GM18508 (cell line): ENCODE results near the gene NDRG4.
"Not testable (repeated sequence)": the region's sequence is repeated elsewhere in the genome, so short reads cannot be mapped to it uniquely, and the experiment has no call there.

Experiments
- ATAC-seq: cut with Tn5 transposase; IDR thresholded peaks from one replicate; pipeline ENCODE4 v1.9.1; 2021; ENCODE audit warnings: moderate number of reproducible peaks; ENCODE audit not compliant: insufficient read depth, unreplicated experiment

The NDRG4 gene

DNA sequence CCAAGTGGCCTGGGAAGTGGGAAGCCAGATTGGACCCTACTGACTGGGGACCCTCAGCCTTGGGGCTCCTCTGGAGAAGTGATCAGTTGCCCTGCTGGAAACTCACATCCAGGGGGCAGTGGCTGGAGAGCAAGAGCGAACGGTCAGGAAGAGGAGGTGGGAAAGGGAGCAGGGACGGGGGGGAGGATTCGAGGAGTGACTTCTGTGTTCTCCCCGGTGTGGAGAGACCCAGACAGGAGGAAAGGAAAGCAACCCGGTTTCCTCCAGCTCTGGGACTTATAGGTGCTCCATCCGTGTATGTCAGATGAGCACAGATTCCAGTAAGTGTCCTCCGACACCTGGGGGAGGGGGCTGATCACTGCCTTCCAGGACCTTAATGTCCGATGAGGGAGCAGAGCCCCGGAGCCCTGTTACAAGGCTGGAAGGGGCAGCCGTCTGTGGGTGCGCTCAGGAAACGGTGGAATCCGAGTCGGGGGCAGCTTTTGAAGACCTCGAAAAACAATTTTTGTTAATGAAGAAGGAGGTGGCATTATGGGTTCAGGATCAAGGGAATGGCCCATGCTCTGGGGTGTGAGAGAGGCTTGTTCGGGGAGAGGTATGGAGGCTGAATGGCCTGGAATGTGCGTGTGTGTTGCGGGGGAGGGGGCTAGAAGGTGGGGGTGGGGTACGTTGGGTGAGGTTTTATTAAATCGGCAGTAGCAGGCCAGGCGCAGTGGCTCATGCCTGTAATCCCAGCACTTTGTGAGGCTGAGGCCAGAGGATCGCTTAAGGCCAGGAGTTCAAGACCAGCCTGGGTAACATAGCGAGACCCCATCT, 34.8 kb upstream of the NDRG4 start:
- ATAC-seq: no peak

DNA sequence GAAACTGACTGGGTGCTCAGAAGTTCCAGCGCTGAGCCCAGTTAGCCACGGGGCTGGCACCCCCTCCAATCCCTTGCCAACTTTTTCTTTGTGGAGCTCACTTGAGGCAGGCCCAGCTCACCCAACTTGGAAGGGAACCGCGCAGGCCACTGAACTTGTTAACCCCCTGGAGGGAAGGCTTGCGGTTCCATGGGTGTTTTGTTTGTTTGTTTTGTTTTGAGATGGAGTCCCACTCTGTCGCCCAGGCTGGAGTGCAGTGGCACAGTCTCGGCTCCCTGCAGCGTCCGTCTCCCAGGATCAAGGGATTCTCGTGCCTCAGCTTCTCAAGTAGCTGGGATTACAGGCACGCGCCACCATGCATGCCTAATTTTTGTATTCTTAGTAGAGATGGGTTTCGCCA, 34.1 kb upstream of the NDRG4 start:
- ATAC-seq: no peak

DNA sequence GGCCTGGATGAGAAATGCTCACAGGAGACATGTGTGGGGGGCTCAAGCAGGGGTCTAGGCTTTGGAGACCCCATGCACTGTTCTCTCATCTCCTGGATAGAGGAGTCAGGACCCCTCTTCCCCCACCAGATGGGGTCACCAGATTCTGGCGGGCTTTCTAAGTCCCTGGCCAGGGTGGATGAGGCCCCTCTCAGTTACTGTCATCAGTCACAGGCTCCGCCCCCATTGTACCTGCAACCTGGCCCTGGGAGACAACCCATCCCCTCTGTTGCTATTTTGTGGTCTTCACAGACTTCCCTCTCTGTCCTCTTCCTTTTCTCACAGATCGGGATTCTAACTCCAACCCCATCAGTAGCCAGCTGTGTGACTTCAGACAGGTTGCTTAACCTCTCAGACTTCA, 33.5 kb upstream of the NDRG4 start:
- no peak for ATAC-seq

DNA sequence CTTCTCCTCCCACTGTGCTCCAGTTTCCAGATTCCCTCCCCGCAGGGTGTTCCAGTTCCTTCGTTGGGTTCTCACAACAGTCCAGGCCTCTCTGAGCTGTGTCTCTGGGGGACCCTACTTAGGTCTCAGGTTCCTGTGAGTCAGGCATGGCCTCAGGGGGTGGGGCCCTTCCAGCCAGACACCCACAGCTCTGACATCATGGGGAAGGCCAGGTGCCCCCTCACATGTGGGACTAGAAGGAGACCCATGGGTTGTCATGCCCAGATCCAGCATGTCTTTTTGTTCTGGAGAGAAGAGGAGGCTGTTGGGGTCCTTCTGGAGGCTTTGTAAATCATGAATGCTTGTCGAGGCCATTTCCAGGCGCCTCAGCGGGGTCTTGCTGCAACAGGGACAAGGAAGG, 32.0 kb upstream of the NDRG4 start:
- no peak for ATAC-seq

DNA sequence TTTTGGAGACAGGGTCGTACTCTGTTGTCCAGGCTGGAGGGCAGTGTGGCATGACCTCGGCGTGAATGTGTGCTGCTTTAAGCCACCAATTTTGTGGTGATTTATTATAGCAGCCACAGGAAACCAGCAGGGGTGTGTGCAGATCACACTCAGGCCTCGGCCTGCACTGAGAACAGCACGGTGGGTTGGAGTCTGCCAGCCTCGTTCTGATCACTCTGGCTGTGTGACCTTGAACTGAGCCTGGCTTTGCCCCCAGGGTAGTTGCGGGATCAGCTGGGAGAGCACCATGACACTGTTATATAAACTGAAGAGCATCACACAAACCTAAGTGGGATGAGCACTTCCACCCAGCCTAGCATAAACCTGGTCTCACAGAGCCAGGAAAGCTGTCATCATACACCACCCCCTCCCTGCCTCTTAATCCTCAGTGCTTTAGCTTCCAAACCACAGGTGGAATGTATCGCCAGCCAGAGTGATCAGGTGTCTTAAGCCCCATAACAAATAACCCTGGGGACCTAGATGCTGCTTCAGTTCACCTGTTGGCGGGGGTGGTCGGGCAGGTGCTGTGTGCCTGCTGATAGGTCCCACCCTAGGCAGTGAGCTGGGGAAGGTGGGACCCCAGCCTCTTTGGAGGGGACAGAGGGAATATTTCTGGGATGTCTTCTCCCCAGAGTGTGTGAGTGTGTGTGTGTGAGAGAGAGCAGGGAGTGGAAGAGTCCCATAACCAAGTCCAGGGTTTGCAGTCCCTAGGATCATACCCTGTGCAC, 28.6 kb upstream of the NDRG4 start:
- ATAC-seq: no peak

DNA sequence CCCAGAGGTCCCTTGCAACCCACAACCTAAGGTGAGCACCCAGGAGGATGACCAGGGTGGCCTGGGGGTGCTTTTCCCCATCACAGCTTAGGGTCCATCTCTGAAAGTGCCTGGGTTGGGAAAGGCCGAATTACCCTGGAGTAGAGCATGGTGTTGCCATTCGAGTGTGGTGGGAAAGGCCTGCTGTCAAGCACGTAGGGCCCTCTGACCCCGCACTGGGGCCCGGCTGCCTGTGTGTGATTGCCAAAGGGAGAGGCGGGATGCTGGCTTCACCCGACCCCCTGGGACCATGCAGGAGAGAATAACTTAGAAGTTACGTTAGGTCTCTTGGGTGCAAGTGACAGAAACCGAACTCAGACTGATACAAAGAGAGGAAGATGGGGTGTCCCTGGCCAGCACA, 27.7 kb upstream of the NDRG4 start:
- no peak for ATAC-seq

DNA sequence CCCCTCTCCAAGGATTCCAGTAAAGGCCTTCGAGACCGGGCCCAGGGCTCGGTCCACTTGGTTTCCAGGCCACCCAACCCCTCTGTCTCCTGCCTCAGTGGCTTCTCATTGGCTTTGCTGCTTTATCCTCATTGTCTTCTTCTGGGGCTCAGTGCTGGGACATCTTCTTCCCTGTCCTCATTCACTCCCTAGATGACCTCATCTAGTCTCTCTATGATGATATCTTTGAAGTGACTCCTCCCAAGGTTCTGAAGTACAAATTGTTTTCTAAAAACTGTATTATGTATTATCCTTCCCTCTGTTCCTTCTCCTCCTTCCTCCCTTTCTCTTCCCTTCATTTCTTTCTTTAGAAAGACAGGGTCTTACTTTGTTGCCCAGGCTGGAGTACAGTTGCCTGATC, 27.1 kb upstream of the NDRG4 start:
- no peak for ATAC-seq

DNA sequence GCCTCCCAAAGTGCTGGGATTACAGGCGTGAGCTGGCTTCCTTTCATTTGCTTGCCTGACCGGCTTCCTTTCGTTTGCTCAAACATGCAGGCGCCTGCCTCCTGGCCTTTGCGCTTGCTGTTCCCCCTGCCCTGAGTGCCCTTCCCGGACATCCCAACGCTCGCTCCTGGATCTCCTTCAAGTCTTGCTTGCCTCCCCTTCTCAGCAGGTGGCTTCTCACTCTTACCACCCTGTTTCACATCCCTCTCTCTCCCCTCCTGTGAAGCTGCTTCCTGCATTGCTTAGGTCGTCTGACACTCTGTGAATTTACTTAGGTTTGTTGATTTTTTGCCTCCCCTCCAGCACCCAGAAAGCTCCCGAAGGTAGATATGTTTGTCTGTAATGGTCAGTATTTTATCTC, 25.6 kb upstream of the NDRG4 start:
- no peak for ATAC-seq

DNA sequence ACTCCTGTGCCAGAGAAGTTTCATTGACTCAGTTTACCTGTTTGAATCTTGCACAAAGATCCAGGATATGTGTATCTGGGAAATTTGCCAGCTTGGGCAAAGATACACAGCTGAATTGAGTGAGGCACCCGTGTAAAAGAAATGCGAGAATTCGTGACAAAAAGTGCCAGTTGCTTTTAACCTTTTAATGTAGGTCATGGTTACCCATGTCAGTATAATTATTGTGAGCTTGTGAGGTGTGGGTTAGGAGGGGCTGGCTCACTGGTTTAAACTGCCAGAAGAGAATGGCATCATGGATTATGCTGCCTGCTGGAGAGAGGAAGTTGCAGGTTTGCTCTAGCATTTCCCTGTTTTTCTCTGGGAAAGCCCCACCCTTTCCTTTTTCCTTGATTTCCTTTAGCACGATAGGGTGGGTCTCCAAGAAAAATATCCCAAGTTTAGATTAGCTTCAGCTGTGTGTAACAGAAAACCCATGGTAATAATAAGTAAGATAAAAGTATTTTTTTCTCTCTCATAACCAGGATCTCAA, 24.8 kb upstream of the NDRG4 start:
- no peak for ATAC-seq

DNA sequence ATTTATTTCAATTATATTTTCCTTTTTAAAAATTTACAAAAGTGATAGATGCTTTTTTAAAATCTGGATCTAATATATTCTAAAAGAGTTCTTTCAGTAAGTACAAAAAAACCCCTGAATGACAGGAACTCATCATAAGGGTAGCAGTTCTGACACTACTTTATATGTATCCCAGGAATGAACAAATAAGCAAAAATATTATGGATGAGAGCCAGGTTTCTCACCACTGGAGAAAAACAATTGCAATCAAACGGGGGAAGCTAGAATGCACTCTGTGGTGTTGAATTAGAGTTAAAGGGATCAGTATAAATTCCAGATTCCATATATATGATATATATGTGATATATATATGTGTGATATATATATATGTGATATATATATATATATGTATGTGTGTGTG, 23.2 kb upstream of the NDRG4 start:
- no peak for ATAC-seq

DNA sequence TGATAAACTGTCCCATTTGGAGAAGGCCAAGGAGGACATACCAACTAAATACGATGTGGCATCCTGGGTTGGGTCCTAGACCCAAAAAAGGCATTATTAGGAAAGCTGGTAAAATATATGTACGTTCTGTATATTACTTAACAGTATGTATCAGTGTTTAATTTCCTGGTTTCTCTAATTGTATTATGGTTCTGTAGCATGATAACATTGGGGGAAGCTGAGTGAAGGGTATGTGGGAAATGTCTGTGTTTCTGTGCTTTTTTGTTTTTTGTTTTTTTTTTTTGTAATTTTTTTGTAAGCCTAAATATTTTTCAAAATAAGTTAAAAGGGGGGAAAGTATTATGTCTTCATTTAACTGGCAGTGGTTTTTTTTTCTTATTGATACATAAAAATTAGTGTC, 21.5 kb upstream of the NDRG4 start:
- no peak for ATAC-seq

DNA sequence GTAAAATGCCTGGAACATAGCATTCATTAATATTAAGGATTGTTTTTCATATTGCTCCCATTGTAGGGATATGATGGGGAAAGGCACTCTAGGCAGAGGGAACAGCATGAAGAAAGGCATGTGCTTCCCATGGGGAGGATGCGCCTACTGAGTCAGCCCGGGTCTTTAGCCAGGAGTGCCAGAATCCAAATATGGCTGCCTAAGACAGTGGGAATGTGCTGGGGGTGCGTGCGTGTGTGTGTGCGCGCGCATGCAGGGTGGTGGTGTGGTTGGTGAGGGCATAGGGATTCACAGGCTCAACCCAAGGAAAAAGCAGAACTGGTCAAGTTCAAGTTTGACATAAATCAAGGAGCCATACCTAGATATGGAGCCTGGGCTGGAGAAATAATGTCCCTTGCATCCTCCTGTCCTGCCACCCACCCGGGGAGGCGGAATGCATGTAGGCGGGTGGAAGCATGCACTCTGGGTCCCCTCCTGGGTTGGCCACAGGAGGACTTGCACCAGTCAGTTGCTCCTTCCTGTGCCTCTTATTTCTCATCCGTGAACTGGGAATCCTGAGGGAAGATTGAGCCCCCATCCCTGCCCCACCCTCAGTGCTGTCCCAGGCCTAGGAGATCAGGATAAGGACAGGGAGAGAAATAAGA, 18.6 kb upstream of the NDRG4 start:
- no peak for ATAC-seq

DNA sequence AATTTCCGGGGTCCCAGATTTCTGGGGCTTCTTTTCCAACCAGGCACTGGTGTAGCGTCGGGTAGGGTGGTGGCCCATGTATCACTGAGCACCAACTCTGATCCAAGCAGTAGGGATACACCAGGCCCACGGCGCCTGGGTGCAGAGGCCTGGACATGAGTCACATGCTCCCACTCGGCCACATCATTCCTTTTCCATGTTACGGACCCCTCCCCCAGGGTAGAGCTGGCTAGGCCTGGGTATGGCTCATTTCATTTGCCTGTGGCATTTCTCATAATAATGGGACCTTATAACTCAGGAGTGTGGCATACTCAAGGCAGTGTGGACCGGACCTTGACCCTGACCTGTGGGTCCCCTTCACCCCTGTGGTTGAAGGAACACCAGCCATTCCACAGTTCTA, 18.0 kb upstream of the NDRG4 start:
- ATAC-seq: no peak

DNA sequence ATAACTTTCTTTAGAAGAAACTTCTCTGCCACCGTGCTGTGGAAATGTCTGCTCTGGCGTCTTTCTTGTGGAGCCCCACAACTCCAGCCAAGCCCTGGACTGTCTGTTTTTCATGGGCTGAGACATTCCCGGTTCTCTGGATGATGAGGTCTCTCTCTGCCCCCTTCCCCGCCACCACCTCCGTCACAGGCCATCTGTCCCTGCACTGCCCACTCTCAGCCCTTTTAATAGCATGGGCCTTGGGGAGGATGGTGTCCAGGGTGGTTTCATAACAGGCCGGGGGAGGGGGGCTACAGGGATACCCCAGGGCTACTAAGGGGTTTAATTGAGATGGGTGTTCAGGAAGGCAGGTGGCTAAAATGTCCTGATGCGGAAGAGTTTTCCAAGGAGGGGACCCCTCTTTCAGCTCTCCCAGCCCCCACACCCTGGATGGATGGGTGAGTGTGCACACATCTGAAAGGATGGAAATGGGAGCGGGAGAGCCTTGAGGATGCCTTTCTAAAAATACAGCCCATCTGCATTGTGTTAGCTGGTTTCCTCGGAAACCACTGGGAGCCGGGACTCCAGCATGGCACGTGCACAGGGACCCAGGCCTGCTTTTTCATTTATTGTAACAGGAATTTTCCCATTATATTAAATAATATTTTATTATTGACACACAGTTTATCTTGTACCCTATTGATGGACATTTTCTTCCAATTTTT, 14.6 kb upstream of the NDRG4 start:
- no peak for ATAC-seq

DNA sequence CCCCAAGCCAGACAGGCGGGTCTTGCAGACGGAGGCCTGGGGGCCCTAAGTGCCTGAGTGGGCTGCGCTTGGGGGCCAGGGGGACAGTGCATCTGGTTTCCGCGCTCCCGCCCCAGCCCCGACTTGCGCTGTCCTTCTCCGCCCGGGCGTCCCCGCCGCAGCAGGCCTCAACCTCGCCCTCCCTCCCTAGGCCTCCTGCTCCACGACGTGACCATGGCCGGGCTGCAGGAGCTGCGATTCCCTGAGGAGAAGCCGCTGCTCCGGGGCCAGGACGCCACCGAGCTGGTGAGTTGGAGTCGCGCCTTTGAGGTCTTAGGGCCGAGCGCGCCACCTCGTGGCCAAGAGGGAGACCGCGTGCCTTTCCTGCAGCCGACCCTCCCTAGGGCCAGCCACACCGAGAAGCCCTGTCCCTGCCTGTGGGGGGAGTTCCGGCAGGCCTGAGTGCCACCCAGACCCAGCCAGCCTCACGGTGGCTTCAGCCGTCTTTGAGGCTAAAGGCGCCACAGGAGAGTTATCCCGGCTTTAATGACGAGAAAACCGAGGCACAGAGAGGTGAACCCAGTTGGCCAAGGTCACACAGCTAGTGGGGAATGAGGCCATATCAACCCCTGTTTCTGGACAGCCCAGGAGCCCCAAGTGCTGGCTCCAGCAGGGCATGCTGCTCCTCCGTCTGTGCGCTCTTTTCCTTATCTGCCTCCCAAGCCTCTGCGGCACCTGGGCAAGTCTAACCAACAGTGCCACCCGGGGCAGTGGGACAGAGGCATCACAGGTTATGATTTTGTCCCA, 12.2 kb upstream of the NDRG4 start:
- ATAC-seq: no peak

DNA sequence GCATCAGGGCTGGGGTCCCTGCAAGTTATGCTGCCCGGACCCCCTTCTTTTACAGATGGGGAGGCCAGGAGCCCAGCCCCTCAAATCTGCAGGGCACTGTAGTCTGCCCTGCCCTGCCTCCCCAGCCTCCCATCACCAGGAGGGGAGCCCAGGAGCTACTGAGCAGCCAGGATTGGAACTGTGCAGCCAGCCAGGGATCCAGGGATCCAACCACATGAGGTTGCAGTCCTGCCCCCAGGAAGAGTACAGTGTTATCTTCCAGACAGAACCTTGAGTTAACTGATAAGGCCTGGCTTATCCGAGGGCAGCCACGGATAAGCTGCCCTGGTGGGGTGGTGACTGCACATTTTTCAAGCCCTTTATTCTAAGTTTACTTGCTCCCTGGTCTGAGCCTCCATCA, 11.4 kb upstream of the NDRG4 start:
- no peak for ATAC-seq

DNA sequence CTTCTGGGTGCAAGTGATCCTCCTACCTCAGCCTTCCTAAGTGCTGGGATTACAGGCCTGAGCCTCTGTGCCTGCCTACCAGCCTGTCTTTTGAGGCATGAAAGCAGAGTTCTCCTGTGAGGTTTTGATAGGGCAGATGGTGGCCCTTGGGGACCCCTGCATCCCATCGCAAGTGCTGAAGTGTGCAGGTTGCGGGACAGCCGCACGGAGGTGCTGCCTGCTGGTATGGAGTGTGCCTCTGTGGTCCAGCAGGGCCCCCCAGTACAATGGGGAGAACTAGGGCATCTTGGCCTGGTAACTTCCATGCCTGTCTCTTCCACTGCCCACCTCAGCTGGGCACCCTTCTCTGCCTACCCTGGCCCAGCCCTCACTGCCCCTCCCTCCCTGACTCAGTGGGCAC, 9.9 kb upstream of the NDRG4 start:
- no peak for ATAC-seq

DNA sequence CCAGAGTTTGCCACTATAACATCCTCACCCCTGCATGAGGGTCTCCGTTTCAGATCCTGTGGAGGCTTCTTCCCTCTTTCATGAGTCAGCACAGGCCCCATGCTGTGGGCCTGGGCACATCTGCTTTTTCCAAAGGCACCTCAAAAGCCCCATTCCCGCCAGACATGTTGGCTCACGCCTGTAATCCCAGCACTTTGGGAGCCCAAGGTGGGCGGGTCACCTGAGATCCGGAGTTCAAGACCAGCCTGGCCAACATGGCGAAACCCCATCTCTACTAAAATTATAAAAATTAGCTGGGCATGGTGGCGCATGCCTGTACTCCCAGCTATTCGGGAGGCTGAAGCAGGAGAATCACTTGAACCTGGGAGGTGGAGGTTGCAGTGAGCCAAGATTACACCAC, 9.4 kb upstream of the NDRG4 start:
- ATAC-seq: not testable (repeated sequence)

DNA sequence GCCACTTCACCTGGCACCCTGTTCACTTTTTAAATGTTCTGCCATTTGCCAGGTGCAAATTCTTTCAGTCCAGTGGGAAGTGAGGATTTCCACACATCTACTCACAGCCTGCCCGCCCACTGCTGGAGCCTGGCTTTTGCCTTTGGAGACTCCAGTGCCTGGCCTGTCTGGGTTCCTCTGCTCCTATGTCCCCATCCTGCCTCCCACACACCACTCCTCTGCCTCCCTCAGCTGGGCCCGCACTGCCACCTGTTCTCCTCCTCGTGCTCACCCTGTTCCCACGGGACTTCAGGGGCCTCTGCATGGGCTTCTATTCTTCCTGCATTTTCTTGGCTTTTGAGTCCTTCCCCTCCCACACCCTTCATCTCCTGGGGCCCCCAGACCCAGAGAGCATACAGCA, 7.9 kb upstream of the NDRG4 start:
- ATAC-seq: no peak

DNA sequence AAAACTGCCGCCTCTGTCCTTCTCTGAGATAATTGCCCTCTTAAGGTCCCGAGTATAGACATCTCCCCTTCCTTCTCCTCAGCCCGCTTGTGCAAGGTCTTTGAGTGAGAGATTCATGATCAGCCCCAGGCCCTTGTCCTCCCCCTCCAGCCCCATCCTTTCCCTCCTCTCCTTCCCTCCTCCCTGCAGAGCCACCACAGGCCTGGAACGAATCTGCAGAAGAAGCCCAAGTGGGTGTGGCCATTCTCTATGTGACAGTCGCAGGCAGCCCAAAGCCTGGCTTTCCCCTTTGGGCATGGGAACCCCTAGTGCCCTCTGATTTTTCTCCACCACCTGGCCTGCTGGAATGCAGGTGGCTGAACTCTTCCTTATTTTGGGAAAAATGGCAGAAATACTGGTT, 7.2 kb upstream of the NDRG4 start:
- ATAC-seq: no peak
